ENCODE results near the gene CEP170. TPM values are rescaled to one million over a fixed set of nuclear protein-coding genes. Genes with fewer than 3 reads are reported as not detected.

The CEP170 gene
- total and polyA plus RNA-seq, 5 experiments from 2014 or later, result 6.8 to 48.6 (median 11.3) TPM

GRCh38 chr1:243281672-243282071 is 26.6 kb upstream of the CEP170 start:
- no peak for ATAC-seq
- POLR2A ChIA-PET, result no interaction called here
- Mint-ChIP-seq H3K4me3 (no peak overlapping the region), H3K36me3 (peaks cover 19 to 74% (median 58%) of the 10 kb centered on the region in 3 donors), H3K9me3 (peaks cover 0 to 6% (median 2%) of the 10 kb centered on the region in 9 donors), H3K27me3 (no peaks in the 10 kb centered on the region), H3K27ac (no peak overlapping the region), H3K4me1 (peaks cover 2 to 18% (median 10%) of the 10 kb centered on the region in 4 donors)
- no peak for DNase-seq

- no peak for ATAC-seq
- POLR2A ChIA-PET, result no interaction called here
- Mint-ChIP-seq H3K36me3 (peaks cover 25 to 74% (median 58%) of the 10 kb centered on the region in 3 donors), H3K27ac (peak overlapping the region in 1 of 10 donors; percentile 4), H3K9me3 (peaks cover 0 to 6% (median 3%) of the 10 kb centered on the region in 9 donors), H3K27me3 (no peaks in the 10 kb centered on the region), H3K4me1 (peaks cover 0 to 8% (median 1%) of the 10 kb centered on the region in 4 donors), H3K4me3 (no peak overlapping the region)
- no peak for DNase-seq
These were observed 25.6 kb upstream of the CEP170 start for GRCh38 chr1:243280571-243281129.

- Mint-ChIP-seq H3K27me3 (no peaks in the 10 kb centered on the region), H3K4me1 (peaks cover 0 to 4% (median 2%) of the 10 kb centered on the region in 4 donors), H3K4me3 (no peak overlapping the region), H3K27ac (peak overlapping the region in 1 of 10 donors; percentile 34), H3K9me3 (peaks cover 0 to 3% (median 0%) of the 10 kb centered on the region in 9 donors), H3K36me3 (peaks cover 18 to 73% (median 52%) of the 10 kb centered on the region in 3 donors)
- POLR2A ChIA-PET, result interaction anchor here (1.6 kb wide), 1 partner anchor 20 kb away, joined by 5 read pairs; the partner anchor contains the start of gene CEP170
- no peak for ATAC-seq
- no peak for DNase-seq
These were observed 20.2 kb upstream of the CEP170 start for GRCh38 chr1:243275316-243275715.

GRCh38 chr1:243273945-243274344 is 18.9 kb upstream of the CEP170 start:
- Mint-ChIP-seq H3K36me3 (peaks cover 19 to 74% (median 49%) of the 10 kb centered on the region in 3 donors), H3K27me3 (no peaks in the 10 kb centered on the region)
- POLR2A ChIA-PET, result no interaction called here

GRCh38 chr1:243273506-243273905 is 18.4 kb upstream of the CEP170 start:
- POLR2A ChIA-PET, result no interaction called here

More at GRCh38 chr1:243273945-243274344, 18.9 kb upstream of the CEP170 start:
- no peak overlapping the region for H3K4me3 Mint-ChIP-seq
- DNase-seq (no peak), ATAC-seq (no peak)
- peaks cover 0 to 3% (median 0%) of the 10 kb centered on the region in 9 donors for H3K9me3 Mint-ChIP-seq
- H3K4me1 Mint-ChIP-seq, result peaks cover 2 to 16% (median 6%) of the 10 kb centered on the region in 4 donors
- H3K27ac Mint-ChIP-seq, result peak overlapping the region in 1 of 10 donors; percentile 27

GRCh38 chr1:243272401-243272800 is 17.3 kb upstream of the CEP170 start:
- Mint-ChIP-seq H3K36me3 (peaks cover 19 to 72% (median 42%) of the 10 kb centered on the region in 3 donors), H3K27me3 (no peaks in the 10 kb centered on the region), H3K4me3 (no peak overlapping the region), H3K9me3 (peaks cover 0 to 3% (median 0%) of the 10 kb centered on the region in 9 donors), H3K4me1 (peaks cover 5 to 30% (median 15%) of the 10 kb centered on the region in 4 donors), H3K27ac (no peak overlapping the region)
- no peak for DNase-seq
- ATAC-seq, result no peak
- POLR2A ChIA-PET, result no interaction called here

More at GRCh38 chr1:243273506-243273905, 18.4 kb upstream of the CEP170 start:
- peaks cover 3 to 19% (median 8%) of the 10 kb centered on the region in 4 donors for H3K4me1 Mint-ChIP-seq
- H3K27me3 Mint-ChIP-seq, result no peaks in the 10 kb centered on the region
- no peak overlapping the region for H3K27ac Mint-ChIP-seq
- no peak overlapping the region for H3K4me3 Mint-ChIP-seq
- peaks cover 19 to 72% (median 49%) of the 10 kb centered on the region in 3 donors for H3K36me3 Mint-ChIP-seq
- DNase-seq (no peak), ATAC-seq (no peak)
- H3K9me3 Mint-ChIP-seq, result peaks cover 0 to 3% (median 0%) of the 10 kb centered on the region in 9 donors

- no peak for ATAC-seq
- POLR2A ChIA-PET, result no interaction called here
- Mint-ChIP-seq H3K4me3 (no peak overlapping the region), H3K36me3 (peaks cover 19 to 68% (median 38%) of the 10 kb centered on the region in 3 donors), H3K9me3 (peaks cover 0 to 3% (median 0%) of the 10 kb centered on the region in 9 donors), H3K4me1 (peaks cover 5 to 30% (median 15%) of the 10 kb centered on the region in 4 donors), H3K27ac (peak overlapping the region in 1 of 10 donors; percentile 24), H3K27me3 (no peaks in the 10 kb centered on the region)
- DNase-seq, result no peak
These were observed 16.9 kb upstream of the CEP170 start for GRCh38 chr1:243271996-243272395.

GRCh38 chr1:243270097-243270864 is 15.2 kb upstream of the CEP170 start:
- Mint-ChIP-seq H3K27me3 (no peaks in the 10 kb centered on the region), H3K9me3 (no peaks in the 10 kb centered on the region), H3K4me3 (no peak overlapping the region), H3K4me1 (peaks cover 5 to 30% (median 16%) of the 10 kb centered on the region in 4 donors), H3K36me3 (peaks cover 10 to 51% (median 24%) of the 10 kb centered on the region in 3 donors), H3K27ac (peak overlapping the region in 1 of 10 donors; percentile 3)
- no peak for DNase-seq
- no peak for ATAC-seq
- POLR2A ChIA-PET, result no interaction called here

- POLR2A ChIA-PET, result no interaction called here
- no peaks in the 10 kb centered on the region for H3K27me3 Mint-ChIP-seq
These were observed 14.3 kb upstream of the CEP170 start for GRCh38 chr1:243269461-243269801.

GRCh38 chr1:243268751-243269460 is 13.8 kb upstream of the CEP170 start:
- peaks cover 12 to 41% (median 24%) of the 10 kb centered on the region in 4 donors for H3K4me1 Mint-ChIP-seq
- peaks cover 4 to 40% (median 14%) of the 10 kb centered on the region in 3 donors for H3K36me3 Mint-ChIP-seq
- ATAC-seq (no peak), DNase-seq (no peak)
- no peak overlapping the region for H3K4me3 Mint-ChIP-seq
- no peaks in the 10 kb centered on the region for H3K9me3 Mint-ChIP-seq
- H3K27ac Mint-ChIP-seq, result peak overlapping the region in 1 of 10 donors; percentile 14
- POLR2A ChIA-PET, result no interaction called here
- no peaks in the 10 kb centered on the region for H3K27me3 Mint-ChIP-seq

More at GRCh38 chr1:243269461-243269801, 14.3 kb upstream of the CEP170 start:
- Mint-ChIP-seq H3K36me3 (peaks cover 4 to 43% (median 18%) of the 10 kb centered on the region in 3 donors), H3K4me1 (peaks cover 8 to 37% (median 21%) of the 10 kb centered on the region in 4 donors), H3K27ac (no peak overlapping the region), H3K9me3 (no peaks in the 10 kb centered on the region), H3K4me3 (no peak overlapping the region)
- DNase-seq (no peak), ATAC-seq (no peak)

GRCh38 chr1:243267914-243268653 is 13.0 kb upstream of the CEP170 start:
- Mint-ChIP-seq H3K4me3 (peak overlapping the region in 1 of 10 donors; percentile 46), H3K27ac (peak overlapping the region in 2 of 10 donors; percentile 18 to 75), H3K9me3 (no peaks in the 10 kb centered on the region), H3K36me3 (peaks cover 4 to 33% (median 8%) of the 10 kb centered on the region in 3 donors), H3K27me3 (no peaks in the 10 kb centered on the region), H3K4me1 (peaks cover 13 to 47% (median 29%) of the 10 kb centered on the region in 4 donors)
- no peak for DNase-seq
- POLR2A ChIA-PET, result interaction anchor here (2.0 kb wide), 1 partner anchor 13 kb away, joined by 6 read pairs; the partner anchor contains the start of genes CEP170 and SDCCAG8
- no peak for ATAC-seq

GRCh38 chr1:243267471-243267880 is 12.4 kb upstream of the CEP170 start:
- POLR2A ChIA-PET, result interaction anchor here (2.0 kb wide), 1 partner anchor 12 kb away, joined by 6 read pairs; the partner anchor contains the start of genes CEP170 and SDCCAG8
- Mint-ChIP-seq H3K27me3 (no peaks in the 10 kb centered on the region), H3K27ac (peak overlapping the region in 1 of 10 donors; percentile 18), H3K4me1 (peaks cover 13 to 51% (median 32%) of the 10 kb centered on the region in 4 donors), H3K9me3 (no peaks in the 10 kb centered on the region), H3K36me3 (peaks cover 4 to 32% (median 7%) of the 10 kb centered on the region in 3 donors), H3K4me3 (no peak overlapping the region)
- DNase-seq (no peak), ATAC-seq (no peak)
